CD4-positive, CD25-positive, alpha-beta regulatory T cell (primary cell): ENCODE results near the gene PUS1. TPM values are rescaled to one million over a fixed set of nuclear protein-coding genes. Genes with fewer than 3 reads are reported as not detected.

Source experiments
- ATAC-seq, 2 donors: fragments of 150-1000 bp; cut with Tn5 transposase; one replicate each; pipeline ENCODE4 v1.10.0; 2021; ENCODE audit warnings: low read depth in 2 of 2, moderate number of reproducible peaks in 2 of 2, moderate library complexity in 1 of 2
- DNase-seq, 3 donors: peaks; one replicate each; pipeline versions ENCODE4 v3.0.0 to v3.0.0-alpha.2; 2012 to 2022; ENCODE audit warnings: mixed read lengths in 1 of 3
- H3K27ac ChIP-seq: one replicate; pipeline ENCODE4 v1.7.0; 2013; ENCODE audit warnings: mild to moderate bottlenecking, low read length; ENCODE audit not compliant: insufficient read depth, poor library complexity, severe bottlenecking
- H3K27me3 ChIP-seq: one replicate; pipeline ENCODE4 v1.7.0; 2013; ENCODE audit warnings: low read length; ENCODE audit not compliant: control insufficient read depth, insufficient read depth
- H3K36me3 ChIP-seq: one replicate; pipeline ENCODE4 v1.7.0; 2013; ENCODE audit warnings: mild to moderate bottlenecking, low read length, moderate library complexity; ENCODE audit not compliant: control insufficient read depth, insufficient read depth
- H3K4me1 ChIP-seq: 2 replicates; pipeline ENCODE4 v1.7.0; 2013; ENCODE audit warnings: mild to moderate bottlenecking, low read length; ENCODE audit not compliant: insufficient read depth, control insufficient read depth, poor library complexity, severe bottlenecking
- H3K4me3 ChIP-seq: one replicate; pipeline ENCODE4 v1.7.0; 2013; ENCODE audit warnings: low read depth, mild to moderate bottlenecking, low read length, moderate library complexity
- H3K9me3 ChIP-seq, 2 experiments: 1 replicate in 1 of 2; 2 replicates in 1 of 2; pipeline ENCODE4 v1.7.0; 2013; ENCODE audit warnings: low read length in 2 of 2, mild to moderate bottlenecking in 1 of 2, moderate library complexity in 1 of 2; ENCODE audit not compliant: control insufficient read depth in 2 of 2
- H3K27ac Mint-ChIP-seq, 3 donors: one replicate each; pipeline ENCODE4 v1.8.0; 2020 to 2022; ENCODE audit warnings: mild to moderate bottlenecking in 3 of 3, mixed read lengths in 3 of 3, moderate library complexity in 2 of 3
- H3K27me3 Mint-ChIP-seq: one replicate; pipeline ENCODE4 v1.8.0; 2022; ENCODE audit warnings: mild to moderate bottlenecking, mixed read lengths
- H3K36me3 Mint-ChIP-seq: one replicate; pipeline ENCODE4 v1.8.0; 2020; ENCODE audit warnings: mixed read lengths
- H3K4me1 Mint-ChIP-seq, 4 donors: one replicate each; pipeline ENCODE4 v1.8.0; 2020 to 2022; ENCODE audit warnings: mixed read lengths in 4 of 4, mild to moderate bottlenecking in 1 of 4
- H3K4me3 Mint-ChIP-seq, 4 donors: one replicate each; pipeline ENCODE4 v1.8.0; 2020 to 2022; ENCODE audit warnings: mild to moderate bottlenecking in 4 of 4, mixed read lengths in 4 of 4, moderate library complexity in 3 of 4
- H3K9me3 Mint-ChIP-seq, 7 donors: one replicate each; pipeline ENCODE4 v1.8.0; 2020 to 2022; ENCODE audit warnings: mixed read lengths in 7 of 7, mild to moderate bottlenecking in 3 of 7, moderate library complexity in 2 of 7
- polyA plus RNA-seq, 4 donors: library from polyadenylated mRNA; unstranded; fragments of 300-500 nt; fragmentation: Illumina TruSeq; gene quantifications; one replicate each; pipeline ENCODE4 v1.2.3, GENCODE V29; 2021
- total RNA-seq: library from RNA; stranded (reverse); gene quantifications from one replicate; pipeline ENCODE4 v1.2.3, GENCODE V29; 2022

PUS1 gene
- total and polyA plus RNA-seq, 5 donors from 2014 or later: 14.0 to 26.0 (median 17.9) TPM

GRCh38 chr12:131915823-131916222 lies 13.3 kb upstream of the PUS1 start:
- Mint-ChIP-seq H3K9me3 (no peaks in the 10 kb centered on the region), H3K36me3 (no peaks in the 10 kb centered on the region), H3K4me3 (no peak overlapping the region), H3K4me1 (no peaks in the 10 kb centered on the region), H3K27ac (no peak overlapping the region), H3K27me3 (no peaks in the 10 kb centered on the region)
- H3K9me3 ChIP-seq: no peaks in the 10 kb centered on the region
- H3K36me3 ChIP-seq: peaks cover 23% of the 10 kb centered on the region
- no peak for DNase-seq
- H3K27me3 ChIP-seq: no peaks in the 10 kb centered on the region
- H3K4me3 ChIP-seq: no peak overlapping the region
- H3K27ac ChIP-seq: no peak overlapping the region
- ATAC-seq: no peak
- H3K4me1 ChIP-seq: no peaks in the 10 kb centered on the region

DNA sequence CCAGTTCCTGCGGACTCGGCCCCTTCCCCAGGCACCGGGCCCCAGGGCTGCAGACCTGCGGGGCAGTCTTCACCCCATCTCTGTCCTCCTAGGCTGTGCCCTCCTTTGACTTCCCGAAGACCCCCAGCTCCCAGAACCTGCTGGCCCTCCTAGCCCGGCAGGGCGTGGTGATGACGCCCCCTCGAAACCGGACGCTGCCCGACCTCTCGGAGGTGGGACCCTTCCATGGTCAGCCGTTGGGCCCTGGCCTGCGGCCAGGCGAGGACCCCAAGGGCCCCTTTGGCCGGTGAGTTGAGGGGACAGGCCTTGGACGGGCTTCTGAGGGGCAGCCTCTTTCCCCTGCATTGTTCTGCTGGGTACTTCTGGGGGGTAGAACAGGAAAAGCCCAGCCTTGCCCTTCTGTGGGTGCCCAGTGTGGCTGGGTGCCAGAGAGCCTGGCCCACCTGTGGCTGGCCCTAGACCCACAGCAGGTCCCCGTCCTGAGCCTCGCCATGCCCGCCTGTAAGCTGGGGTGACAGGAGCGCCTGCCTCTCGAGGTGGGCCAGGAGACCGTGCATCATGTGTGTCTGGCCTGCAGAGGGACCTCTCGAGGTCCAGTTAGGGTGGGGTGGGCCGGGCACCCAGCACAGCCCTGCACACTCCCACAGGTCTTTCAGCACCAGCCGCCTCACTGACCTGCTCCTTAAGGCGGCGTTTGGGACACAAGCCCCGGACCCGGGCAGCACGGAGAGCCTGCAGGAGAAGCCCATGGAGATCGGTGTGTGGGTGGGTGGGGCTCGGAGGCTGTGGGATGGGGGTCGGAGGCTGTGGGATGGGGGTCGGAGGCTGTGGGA lies 12.6 kb upstream of the PUS1 start:
- no peak overlapping the region for H3K4me3 Mint-ChIP-seq
- no peaks in the 10 kb centered on the region for H3K27me3 ChIP-seq
- H3K36me3 ChIP-seq: peaks cover 16% of the 10 kb centered on the region
- H3K36me3 Mint-ChIP-seq: no peaks in the 10 kb centered on the region
- H3K9me3 Mint-ChIP-seq: no peaks in the 10 kb centered on the region
- H3K27me3 Mint-ChIP-seq: no peaks in the 10 kb centered on the region
- DNase-seq (no peak), ATAC-seq (no peak)
- H3K9me3 ChIP-seq: no peaks in the 10 kb centered on the region
- H3K4me1 ChIP-seq: no peaks in the 10 kb centered on the region
- H3K27ac Mint-ChIP-seq: no peak overlapping the region
- no peak overlapping the region for H3K27ac ChIP-seq
- H3K4me1 Mint-ChIP-seq: no peaks in the 10 kb centered on the region
- H3K4me3 ChIP-seq: no peak overlapping the region

DNA sequence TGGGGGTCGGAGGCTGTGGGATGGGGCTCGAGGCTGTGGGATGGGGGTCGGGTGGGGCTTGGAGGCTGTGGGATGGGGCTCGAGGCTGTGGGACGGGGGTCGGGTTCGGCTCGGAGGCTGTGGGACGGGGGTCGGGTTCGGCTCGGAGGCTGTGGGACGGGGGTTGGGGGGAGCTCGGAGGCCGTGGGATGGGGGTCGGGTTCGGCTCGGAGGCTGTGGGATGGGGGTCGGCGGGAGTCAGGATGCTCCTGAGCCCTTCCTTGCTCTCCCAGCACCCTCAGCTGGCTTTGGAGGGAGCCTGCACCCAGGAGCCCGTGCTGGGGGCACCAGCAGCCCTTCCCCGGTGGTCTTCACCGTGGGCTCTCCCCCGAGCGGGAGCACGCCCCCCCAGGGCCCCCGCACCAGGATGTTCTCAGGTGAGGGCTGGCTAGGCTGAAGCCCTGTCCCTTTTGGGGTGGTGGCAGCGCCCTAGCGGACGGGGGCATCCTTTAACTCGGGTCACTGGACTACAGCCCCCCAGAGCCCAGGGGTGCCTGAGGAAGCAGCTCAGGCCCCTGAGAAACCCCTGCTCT lies 11.9 kb upstream of the PUS1 start:
- no peaks in the 10 kb centered on the region for H3K27me3 Mint-ChIP-seq
- Histone ChIP-seq H3K36me3 (peaks cover 11% of the 10 kb centered on the region), H3K9me3 (no peaks in the 10 kb centered on the region), H3K4me3 (no peak overlapping the region), H3K27ac (no peak overlapping the region), H3K27me3 (no peaks in the 10 kb centered on the region), H3K4me1 (no peaks in the 10 kb centered on the region)
- no peaks in the 10 kb centered on the region for H3K36me3 Mint-ChIP-seq
- DNase-seq (no peak), ATAC-seq (no peak)
- no peak overlapping the region for H3K27ac Mint-ChIP-seq
- H3K4me3 Mint-ChIP-seq: no peak overlapping the region
- H3K4me1 Mint-ChIP-seq: no peaks in the 10 kb centered on the region
- no peaks in the 10 kb centered on the region for H3K9me3 Mint-ChIP-seq

GRCh38 chr12:131917711-131918306 lies 11.3 kb upstream of the PUS1 start:
- H3K9me3 Mint-ChIP-seq: no peaks in the 10 kb centered on the region
- Histone ChIP-seq H3K36me3 (peaks cover 11% of the 10 kb centered on the region), H3K4me3 (no peak overlapping the region), H3K4me1 (no peaks in the 10 kb centered on the region), H3K27ac (no peak overlapping the region), H3K27me3 (no peaks in the 10 kb centered on the region), H3K9me3 (no peaks in the 10 kb centered on the region)
- H3K4me1 Mint-ChIP-seq: no peaks in the 10 kb centered on the region
- DNase-seq (no peak), ATAC-seq (no peak)
- H3K4me3 Mint-ChIP-seq: no peak overlapping the region
- no peak overlapping the region for H3K27ac Mint-ChIP-seq
- H3K27me3 Mint-ChIP-seq: no peaks in the 10 kb centered on the region
- H3K36me3 Mint-ChIP-seq: no peaks in the 10 kb centered on the region

DNA sequence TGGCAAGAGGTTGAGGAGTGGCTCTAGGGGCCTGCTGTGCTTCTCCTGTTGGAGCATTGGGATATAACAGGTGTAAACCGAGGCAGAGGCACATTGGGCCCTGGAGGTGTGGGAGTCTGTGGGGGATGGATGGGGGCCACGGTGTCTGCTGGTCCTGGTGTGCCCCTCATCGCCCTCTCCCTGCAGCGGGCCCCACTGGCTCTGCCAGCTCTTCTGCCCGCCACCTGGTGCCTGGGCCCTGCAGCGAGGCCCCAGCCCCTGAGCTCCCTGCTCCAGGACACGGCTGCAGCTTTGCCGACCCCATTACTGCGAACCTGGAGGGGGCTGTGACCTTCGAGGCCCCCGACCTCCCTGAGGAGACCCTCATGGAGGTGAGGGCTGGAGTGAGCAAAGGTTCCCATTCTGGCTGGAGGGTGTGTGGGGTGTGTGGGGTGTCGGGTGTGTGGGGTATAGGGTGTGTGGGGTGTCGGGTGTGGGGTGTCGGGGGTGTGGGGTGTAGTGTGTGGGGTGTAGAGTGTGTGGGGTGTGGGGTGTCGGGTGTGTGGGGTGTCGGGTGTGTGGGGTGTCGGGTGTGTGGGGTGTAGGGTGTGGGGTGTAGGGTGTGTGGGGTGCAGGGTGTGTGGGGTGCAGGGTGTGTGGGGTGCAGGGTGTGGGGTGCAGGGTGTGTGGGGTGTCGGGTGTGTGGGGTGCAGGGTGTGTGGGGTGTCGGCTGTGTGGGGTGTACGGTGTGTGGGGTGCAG lies 10.6 kb upstream of the PUS1 start:
- peaks cover 11% of the 10 kb centered on the region for H3K36me3 ChIP-seq
- H3K27me3 Mint-ChIP-seq: no peaks in the 10 kb centered on the region
- H3K27ac ChIP-seq: no peak overlapping the region
- no peaks in the 10 kb centered on the region for H3K36me3 Mint-ChIP-seq
- no peaks in the 10 kb centered on the region for H3K4me1 ChIP-seq
- DNase-seq (no peak), ATAC-seq (no peak)
- no peaks in the 10 kb centered on the region for H3K27me3 ChIP-seq
- no peaks in the 10 kb centered on the region for H3K9me3 ChIP-seq
- H3K4me1 Mint-ChIP-seq: no peaks in the 10 kb centered on the region
- no peak overlapping the region for H3K4me3 Mint-ChIP-seq
- H3K27ac Mint-ChIP-seq: no peak overlapping the region
- no peaks in the 10 kb centered on the region for H3K9me3 Mint-ChIP-seq
- H3K4me3 ChIP-seq: no peak overlapping the region

GRCh38 chr12:131919051-131919347 lies 10.1 kb upstream of the PUS1 start:
- no peaks in the 10 kb centered on the region for H3K27me3 Mint-ChIP-seq
- no peaks in the 10 kb centered on the region for H3K4me1 Mint-ChIP-seq
- no peak overlapping the region for H3K27ac ChIP-seq
- H3K9me3 Mint-ChIP-seq: no peaks in the 10 kb centered on the region
- no peak overlapping the region for H3K4me3 Mint-ChIP-seq
- no peaks in the 10 kb centered on the region for H3K4me1 ChIP-seq
- no peak for DNase-seq
- H3K36me3 ChIP-seq: peaks cover 11% of the 10 kb centered on the region
- ATAC-seq: no peak
- no peaks in the 10 kb centered on the region for H3K36me3 Mint-ChIP-seq
- H3K9me3 ChIP-seq: no peaks in the 10 kb centered on the region
- H3K27ac Mint-ChIP-seq: no peak overlapping the region
- H3K27me3 ChIP-seq: no peaks in the 10 kb centered on the region
- no peak overlapping the region for H3K4me3 ChIP-seq

GRCh38 chr12:131919366-131920156 lies 9.5 kb upstream of the PUS1 start:
- Histone ChIP-seq H3K27ac (no peak overlapping the region), H3K27me3 (no peaks in the 10 kb centered on the region), H3K4me1 (peaks cover 5% of the 10 kb centered on the region), H3K9me3 (no peaks in the 10 kb centered on the region), H3K36me3 (peaks cover 11% of the 10 kb centered on the region), H3K4me3 (no peak overlapping the region)
- no peaks in the 10 kb centered on the region for H3K9me3 Mint-ChIP-seq
- H3K4me3 Mint-ChIP-seq: no peak overlapping the region
- peaks cover 0 to 2% (median 0%) of the 10 kb centered on the region in 4 donors for H3K4me1 Mint-ChIP-seq
- no peaks in the 10 kb centered on the region for H3K27me3 Mint-ChIP-seq
- no peak for DNase-seq
- peak in 1 of 2 donors; percentile 8 for ATAC-seq
- H3K27ac Mint-ChIP-seq: no peak overlapping the region
- no peaks in the 10 kb centered on the region for H3K36me3 Mint-ChIP-seq
